ENCODE results near the gene HCFC2.
"Not testable (repeated sequence)": the region's sequence is repeated elsewhere in the genome, so short reads cannot be mapped to it uniquely, and the experiment has no call there.

Gene HCFC2

GRCh38 chr12:104064031-104064841 lies at the start of gene HCFC2:
TSS of gene HCFC2 (plus strand) at chr12:104064531. CDS start at chr12:104064561, 30 bp downstream.
- DNase-seq (ENCODE audit: low read depth in 2 of 3, low spot score in 2 of 3), result peak; percentile 59 to 84 (median 70)

GRCh38 chr12:104021862-104022261 lies 42.5 kb upstream of the HCFC2 start:
- not testable (repeated sequence) for DNase-seq (ENCODE audit: low read depth in 2 of 3, low spot score in 2 of 3)

GRCh38 chr12:104022786-104023185 lies 41.5 kb upstream of the HCFC2 start:
- DNase-seq (ENCODE audit: low read depth in 2 of 3, low spot score in 2 of 3), result no peak

GRCh38 chr12:104023710-104024109 lies 40.6 kb upstream of the HCFC2 start:
- no peak for DNase-seq (ENCODE audit: low read depth in 2 of 3, low spot score in 2 of 3)

GRCh38 chr12:104024348-104024747 lies 40.0 kb upstream of the HCFC2 start:
- DNase-seq (ENCODE audit: low read depth in 2 of 3, low spot score in 2 of 3), result no peak

GRCh38 chr12:104025771-104026170 lies 38.6 kb upstream of the HCFC2 start:
- DNase-seq (ENCODE audit: low read depth in 2 of 3, low spot score in 2 of 3), result no peak

GRCh38 chr12:104026841-104027599 lies 37.3 kb upstream of the HCFC2 start:
- no peak for DNase-seq (ENCODE audit: low read depth in 2 of 3, low spot score in 2 of 3)

GRCh38 chr12:104030596-104030995 lies 33.7 kb upstream of the HCFC2 start:
- DNase-seq (ENCODE audit: low read depth in 2 of 3, low spot score in 2 of 3), result not testable (repeated sequence)

GRCh38 chr12:104036143-104036542 lies 28.2 kb upstream of the HCFC2 start:
- not testable (repeated sequence) for DNase-seq (ENCODE audit: low read depth in 2 of 3, low spot score in 2 of 3)

GRCh38 chr12:104039769-104040168 lies 24.6 kb upstream of the HCFC2 start:
- not testable (repeated sequence) for DNase-seq (ENCODE audit: low read depth in 2 of 3, low spot score in 2 of 3)

GRCh38 chr12:104042580-104042979 lies 21.8 kb upstream of the HCFC2 start:
- no peak for DNase-seq (ENCODE audit: low read depth in 2 of 3, low spot score in 2 of 3)

- DNase-seq (ENCODE audit: low read depth in 2 of 3, low spot score in 2 of 3), result no peak
Observed at GRCh38 chr12:104044158-104044557, 20.2 kb upstream of the HCFC2 start.

GRCh38 chr12:104046306-104046705 lies 18.0 kb upstream of the HCFC2 start:
- no peak for DNase-seq (ENCODE audit: low read depth in 2 of 3, low spot score in 2 of 3)

- DNase-seq (ENCODE audit: low read depth in 2 of 3, low spot score in 2 of 3), result no peak
Observed at GRCh38 chr12:104048162-104048561, 16.2 kb upstream of the HCFC2 start.

- no peak for DNase-seq (ENCODE audit: low read depth in 2 of 3, low spot score in 2 of 3)
Observed at GRCh38 chr12:104048811-104049210, 15.5 kb upstream of the HCFC2 start.

- no peak for DNase-seq (ENCODE audit: low read depth in 2 of 3, low spot score in 2 of 3)
Observed at GRCh38 chr12:104049278-104049902, 14.9 kb upstream of the HCFC2 start.

GRCh38 chr12:104049903-104050356 lies 14.4 kb upstream of the HCFC2 start, which contains the start of gene GLT8D2:
TSS of gene GLT8D2 (minus strand) at chr12:104050187. CDS start at chr12:104019648, 30,539 bp downstream.
- no peak for DNase-seq (ENCODE audit: low read depth in 2 of 3, low spot score in 2 of 3)

GRCh38 chr12:104050436-104050835 lies 13.9 kb upstream of the HCFC2 start:
- no peak for DNase-seq (ENCODE audit: low read depth in 2 of 3, low spot score in 2 of 3)

GRCh38 chr12:104054681-104055346 lies 9.5 kb upstream of the HCFC2 start:
- DNase-seq (ENCODE audit: low read depth in 2 of 3, low spot score in 2 of 3), result no peak

- DNase-seq (ENCODE audit: low read depth in 2 of 3, low spot score in 2 of 3), result no peak
Observed at GRCh38 chr12:104055686-104056388, 8.5 kb upstream of the HCFC2 start.
